ENCODE measurements around the gene SLC41A1.

The SLC41A1 gene

DNA sequence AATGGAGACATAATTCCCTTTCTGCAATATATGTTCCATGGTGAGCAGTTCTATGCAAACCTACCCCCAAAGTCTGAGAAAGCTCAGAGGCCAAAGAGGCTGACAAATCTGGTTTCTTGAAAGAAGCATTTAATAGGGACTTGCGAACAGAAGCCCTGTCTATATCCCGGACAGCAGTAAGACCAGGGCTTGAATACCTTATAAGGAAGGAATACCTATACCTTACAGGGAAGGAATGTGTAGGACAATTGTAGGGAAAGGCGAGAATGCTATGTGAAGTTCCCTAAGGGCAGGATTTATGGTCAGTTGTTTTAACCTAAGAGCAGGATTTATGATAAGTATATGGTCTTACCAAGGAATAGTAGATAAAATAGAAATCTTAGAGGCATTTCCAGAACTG, 5.0 kb upstream of the SLC41A1 start:
- no peak for DNase-seq

DNA sequence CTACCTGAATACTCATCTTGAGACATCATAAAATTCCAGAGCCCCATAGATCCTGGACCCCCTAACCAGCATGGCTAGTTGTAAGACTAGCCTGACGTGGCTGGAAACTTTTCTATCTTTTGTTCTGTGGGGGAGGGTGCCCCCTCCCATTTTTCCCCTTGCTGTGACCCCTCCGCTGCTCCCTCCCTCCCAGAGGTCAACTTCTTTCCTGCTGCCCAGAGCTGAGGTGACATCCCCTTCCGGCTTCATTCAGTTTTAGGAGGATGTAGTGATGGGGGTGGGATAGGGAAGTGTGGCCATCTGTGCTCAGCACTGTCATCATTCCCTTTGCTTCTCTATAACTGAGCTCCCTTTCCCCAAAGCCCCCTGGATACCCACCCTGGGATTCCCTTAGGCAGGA, 4.4 kb upstream of the SLC41A1 start:
- no peak for DNase-seq

DNA sequence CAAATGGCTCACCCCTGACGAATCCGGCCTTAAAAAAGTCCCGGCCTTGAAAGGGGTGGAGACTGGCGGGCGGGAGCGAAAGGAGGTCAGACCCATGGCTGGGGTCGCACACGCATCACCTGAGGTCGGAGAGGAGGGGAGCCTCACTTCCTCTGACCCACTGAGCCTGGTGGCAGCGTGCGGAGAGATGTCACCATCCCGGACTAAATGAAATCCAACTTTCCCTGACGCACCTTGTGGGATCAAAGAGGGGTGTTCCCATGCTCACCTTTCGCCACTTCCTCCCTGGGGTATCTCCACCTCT, 709 bp upstream of the SLC41A1 start:
- peak in 1 of 2 experiments; percentile 3 for DNase-seq

DNA sequence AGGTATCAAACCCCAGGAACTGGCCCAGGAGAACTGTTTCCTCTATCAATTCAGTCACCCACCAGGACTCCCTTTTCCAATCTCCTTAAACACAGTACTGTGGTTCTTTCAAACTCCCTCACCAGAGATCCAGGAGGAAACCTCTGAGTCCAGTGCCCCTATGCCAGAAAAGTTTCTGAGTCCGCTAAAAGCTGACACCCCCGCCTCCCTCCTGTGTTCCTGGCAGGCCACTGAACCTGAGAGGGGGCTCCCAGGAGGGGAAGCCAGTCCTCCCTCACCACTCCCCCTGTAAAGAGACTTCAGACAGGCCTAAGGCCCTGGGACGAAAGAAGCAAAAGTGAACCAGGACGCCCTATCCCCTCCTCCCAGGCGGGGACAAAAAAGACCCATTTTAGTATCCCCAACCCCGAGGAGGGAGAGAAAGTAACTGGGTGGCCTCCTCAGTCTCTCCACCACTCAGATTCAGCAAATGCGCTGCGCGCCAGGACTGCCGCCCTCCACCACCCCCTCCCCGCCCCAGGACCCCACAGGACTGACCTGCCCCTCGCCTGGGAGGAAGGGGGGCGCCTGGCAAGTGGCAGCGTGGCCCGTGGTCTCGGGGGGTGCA, 624 bp downstream of the SLC41A1 start:
- DNase-seq = peak in 1 of 2 experiments; percentile 14

DNA sequence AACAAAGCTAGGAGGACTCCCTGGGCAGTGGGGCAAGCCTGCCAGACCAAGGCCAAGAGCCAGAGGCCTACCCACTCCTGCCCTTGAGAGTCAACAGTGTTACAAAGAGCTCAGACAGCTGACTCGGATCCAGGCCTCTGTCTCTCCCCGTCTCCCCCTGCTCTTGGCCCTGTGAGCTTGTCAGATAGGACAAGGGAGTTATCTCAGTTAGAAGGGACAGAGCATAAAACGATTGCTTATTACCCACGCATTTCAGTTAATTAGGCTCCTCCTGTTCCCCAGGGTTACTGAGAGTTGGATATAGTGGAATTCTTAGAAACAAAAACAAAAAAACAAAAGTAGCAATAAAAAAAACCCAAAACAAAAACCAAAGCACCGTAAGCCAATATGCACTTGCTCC, 1.3 kb downstream of the SLC41A1 start:
- peak in 1 of 2 experiments; percentile 10 for DNase-seq

DNA sequence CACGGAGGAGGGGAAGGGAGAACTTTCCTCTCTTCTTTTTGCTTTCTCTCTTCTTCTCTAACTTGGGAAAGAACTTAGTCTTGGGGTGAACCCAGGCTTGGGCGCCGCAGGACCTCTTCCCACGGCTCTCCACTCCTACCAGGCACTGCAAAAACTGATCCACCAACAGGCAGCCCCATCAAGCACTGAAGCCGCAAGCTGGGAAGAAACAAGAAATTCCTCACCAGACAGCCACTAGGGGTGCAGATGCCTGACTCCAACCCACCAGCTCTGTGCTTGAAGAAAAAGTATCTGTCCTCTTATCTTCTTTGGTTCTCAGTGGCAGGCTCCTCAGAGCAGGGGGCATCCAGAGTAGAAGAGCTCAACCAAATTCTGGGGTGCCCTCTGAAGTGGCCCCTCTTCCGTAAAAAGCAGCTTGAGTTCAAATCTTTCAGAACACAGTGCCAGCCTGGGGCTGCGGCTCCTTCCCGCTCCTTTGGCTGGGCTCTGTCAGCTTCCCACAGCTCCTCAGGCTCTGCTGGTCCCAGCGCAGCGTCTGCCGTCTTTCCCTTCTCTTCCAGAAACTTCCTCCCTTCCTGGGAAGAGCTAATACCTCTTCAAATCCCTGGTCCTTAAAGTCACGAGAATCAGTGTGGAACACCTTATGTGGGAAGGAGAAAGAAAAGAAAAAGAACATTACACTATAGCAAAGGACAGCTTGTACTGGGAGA, 2.4 kb downstream of the SLC41A1 start:
- DNase-seq = no peak

DNA sequence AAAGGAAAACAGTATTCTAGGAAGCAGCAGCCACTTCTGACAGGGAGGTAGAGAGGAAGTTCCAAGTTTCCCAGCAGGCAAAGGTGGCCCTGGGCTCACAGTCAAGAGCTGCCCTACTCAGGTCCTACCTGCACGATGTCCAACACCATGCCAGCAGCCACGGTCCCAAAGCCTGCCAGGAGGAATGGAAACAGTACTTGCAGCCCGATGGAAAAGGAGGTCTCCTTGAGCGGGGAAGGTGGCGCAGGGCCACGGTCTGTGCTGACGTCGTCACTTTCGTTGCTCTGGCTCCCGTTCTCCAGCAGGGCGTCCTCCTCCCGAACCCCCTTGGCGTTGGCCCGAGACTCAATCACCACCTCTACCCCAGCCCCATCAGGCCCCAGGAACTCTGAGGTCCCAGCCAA, 3.1 kb downstream of the SLC41A1 start:
- no peak for DNase-seq

DNA sequence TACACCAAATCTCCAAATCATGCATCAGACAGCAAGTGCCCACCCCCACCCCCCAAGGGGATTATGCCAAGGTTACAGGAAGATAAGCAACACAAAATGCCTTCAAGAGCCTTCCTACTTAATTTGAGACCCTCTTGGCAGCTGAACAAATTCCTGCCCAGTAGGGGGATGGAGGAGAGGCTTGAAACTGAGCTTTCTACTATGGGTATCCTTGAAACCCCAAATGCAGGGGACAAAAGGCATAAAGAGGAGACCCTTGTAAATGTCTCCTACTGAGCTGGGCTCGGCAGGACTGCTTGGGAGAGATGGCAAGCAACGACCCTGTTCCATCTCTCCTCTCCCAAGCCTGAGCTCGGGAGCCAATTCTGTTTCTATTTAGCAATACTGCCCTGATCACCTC, 3.5 kb downstream of the SLC41A1 start:
- no peak for DNase-seq

DNA sequence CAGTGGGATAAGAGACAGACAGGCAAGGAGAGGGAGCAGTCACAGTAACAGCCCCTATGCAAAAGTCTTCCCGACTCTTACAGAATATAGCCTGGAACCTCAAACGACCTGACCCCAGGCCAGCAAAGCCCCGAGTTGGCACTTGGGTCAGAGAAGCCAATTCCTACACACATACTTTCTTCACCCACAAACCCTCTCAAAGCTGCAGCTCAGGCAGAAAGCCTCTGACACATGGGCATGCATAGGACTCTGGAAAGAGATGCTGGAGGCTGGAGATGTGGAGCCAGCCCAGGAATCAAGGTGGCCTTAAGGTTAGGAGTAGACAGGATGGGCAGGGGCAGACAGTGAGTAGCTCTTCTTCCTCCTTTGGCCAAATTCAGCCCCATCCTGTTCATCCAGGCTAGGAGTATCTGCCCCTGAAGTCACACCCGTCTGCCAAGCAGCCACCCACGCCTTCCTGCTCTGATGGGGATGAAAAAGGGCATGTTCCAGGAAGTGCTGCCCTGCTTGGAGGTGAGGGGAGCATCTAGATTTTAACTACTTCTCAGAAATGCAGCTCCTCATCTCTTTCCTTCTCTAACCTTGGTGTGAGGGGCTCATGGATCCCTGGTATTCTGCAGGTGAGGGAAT, 7.8 kb downstream of the SLC41A1 start:
- DNase-seq = no peak

DNA sequence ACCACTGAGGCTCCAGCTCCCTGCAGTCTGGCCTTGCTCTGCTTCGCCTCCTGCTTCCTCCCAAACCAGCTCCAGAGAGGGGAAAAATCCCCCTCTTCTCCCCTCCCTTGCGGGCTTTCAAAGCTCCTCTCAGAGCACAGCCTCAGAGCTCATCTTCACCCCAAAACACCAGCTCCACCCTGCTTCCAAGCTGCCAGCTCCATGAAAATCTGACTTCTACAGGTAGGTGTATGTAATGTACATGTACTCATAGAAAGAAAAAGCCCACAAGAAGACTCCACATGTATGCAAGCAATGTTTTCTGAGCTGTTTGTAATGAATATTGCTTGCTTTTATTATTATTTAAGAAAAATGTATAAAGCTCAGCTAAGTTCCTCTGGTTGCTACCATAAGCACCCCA, 8.4 kb downstream of the SLC41A1 start:
- DNase-seq = no peak

DNA sequence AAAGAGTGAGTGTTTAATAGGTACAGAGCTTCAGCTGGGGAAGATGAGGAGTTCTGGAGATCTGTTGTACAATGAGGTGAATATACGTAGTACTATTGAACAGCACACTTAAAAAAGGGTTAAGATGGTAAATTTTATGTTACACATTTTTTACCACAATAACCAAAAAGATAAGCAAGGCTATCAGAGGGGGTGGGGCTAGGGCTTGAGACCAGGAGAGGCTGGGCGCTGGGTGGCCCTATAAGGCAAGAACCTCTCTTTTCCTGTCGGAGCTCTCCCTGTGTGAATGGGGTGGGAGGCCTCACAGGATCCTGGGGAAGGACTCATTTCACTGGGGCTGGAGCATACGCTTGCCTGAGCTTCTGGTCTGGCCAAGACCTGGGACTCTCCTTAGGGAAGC, 9.0 kb downstream of the SLC41A1 start:
- no peak for DNase-seq

DNA sequence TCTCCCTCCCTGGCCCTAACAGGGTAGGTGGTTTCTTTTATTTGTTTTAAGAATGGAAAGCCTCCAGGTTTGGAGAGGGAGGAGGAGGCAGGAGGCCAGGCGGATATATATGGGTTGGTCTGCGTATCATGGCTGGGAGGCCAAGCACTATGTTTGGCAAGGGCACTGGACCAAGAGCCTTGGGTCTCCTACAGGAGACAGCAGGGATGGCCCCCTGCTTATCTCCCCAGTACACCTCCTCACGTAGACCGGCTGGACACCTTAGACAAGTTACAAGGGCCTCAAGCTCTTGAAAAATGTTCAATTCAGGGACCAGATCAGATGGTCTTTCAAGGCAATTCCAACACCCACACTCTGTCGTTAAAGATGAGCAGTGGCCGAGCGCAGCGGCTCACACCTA, 10.9 kb downstream of the SLC41A1 start:
- no peak for DNase-seq

DNA sequence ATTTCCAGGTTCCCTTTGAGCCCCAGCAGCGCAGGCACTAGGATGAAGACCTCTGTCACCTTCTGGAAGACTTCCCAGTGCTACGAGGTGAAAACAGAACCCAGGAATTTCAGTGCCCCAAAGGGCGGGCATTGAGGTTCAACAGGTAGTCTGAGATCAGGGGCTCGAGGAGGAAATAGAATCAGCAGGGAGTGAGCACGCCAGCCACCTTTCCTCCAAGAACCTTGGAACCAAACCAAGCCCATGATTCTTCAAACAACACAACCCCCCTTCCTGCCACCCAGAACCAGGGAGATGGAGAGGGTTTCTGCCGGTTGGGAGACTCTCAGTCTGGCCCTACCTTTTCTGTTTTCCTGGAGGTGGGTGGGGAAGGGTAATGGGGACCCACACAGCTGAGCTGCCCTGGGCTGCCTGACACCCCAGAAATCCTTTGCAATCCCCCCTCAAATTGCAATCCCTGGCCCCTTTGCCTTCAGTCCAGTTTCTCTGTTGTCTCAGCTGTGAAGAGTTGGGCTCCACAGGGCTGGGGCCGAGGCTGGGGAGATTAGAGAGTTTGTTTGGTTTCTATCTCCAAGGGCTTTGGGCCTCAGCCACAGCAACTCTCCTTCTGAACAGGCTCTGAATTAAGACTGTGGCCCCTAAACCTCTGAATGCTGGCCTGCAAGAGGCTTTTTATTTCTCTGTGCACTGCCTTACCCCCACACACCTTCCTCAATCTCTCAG, 11.9 kb downstream of the SLC41A1 start:
- no peak for DNase-seq

DNA sequence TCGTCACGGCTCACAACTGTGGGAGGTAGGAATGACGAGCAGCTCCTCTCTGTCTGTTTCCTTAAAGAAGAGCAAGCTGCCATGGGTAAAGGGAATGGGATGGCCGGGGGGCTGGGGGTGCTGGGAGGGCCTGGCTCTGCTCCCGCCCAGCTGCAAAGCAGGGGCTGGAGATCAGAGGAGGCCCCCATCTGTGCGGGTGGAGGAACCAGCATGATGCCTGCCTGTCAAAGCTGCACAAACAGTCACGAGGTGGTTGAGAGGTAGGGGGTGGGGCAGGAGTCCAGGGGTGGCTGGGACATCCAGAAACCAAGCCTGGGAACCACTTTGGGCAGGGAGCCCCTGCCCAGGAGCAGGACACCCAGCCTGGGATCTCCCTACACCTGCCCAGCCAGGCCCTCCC, 12.6 kb downstream of the SLC41A1 start:
- DNase-seq = no peak

DNA sequence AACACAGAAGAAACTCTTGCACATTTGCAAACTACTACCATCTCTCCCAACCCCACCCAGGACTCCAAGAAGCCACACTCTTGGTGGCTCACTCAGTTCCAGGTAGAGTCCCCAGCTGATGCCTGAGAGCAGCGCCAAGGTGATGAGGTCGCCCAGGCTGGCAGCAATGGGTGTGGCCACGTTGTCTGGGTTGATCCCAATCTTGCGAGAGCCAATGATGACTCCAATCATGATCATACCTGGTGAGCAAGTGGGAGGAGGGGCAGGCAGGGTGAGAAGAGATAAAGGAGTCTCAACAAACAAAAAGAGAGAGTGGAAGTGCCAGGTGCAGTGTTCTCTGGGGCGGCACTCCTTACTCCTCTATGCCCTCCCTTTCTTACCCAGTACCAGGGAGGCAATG, 14.4 kb downstream of the SLC41A1 start:
- no peak for DNase-seq

DNA sequence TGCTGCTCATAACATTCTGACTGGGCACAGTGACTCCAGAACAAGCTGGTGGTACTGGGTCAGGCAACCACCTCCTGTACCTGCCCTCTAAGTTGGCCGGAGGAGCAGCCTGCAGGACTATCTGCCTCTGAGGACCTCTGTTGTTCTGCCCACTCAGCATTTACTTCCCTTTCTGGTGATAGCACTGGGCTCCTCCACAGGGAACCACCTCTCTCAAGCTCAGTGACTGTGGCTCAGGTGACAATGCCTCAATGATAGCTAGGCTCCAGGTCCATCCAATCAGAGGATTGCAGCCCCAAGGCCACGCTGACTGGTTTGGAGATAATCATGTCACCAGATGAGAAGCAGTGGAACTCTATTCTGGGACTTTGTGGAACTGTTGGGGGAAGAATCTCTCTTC, 15.8 kb downstream of the SLC41A1 start:
- no peak for DNase-seq

DNA sequence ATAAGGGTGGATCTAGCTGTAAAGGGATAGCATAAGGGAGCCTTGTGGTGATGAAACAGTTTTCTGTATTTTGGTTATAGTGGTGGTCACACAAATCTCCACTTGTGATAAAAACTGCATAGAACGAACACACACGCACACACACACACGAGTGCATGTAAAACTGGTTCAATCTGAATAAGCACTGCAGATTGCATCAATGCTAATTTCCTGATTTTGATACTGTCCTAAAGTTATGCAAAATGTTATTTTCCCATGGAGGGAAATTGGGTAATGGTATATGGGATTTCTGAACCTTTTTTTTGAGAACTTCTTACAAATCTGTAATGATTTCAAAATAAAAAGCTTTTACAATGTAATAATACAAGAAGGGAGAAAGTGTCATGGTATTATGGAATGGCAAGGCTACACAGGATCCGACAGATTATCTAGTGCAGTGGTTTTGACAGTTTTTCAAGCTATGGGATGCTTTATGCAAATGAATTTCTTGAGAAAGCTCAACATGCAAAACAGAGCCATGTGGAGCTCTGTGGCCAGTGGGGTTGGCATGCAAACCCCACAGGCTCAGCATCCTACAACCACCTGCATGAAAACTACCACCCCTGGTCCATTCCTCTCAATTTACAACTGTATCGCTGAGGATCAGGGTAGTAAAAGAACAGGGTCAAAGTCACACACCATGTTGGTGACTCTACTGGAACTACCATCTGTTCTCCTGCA, 18.8 kb downstream of the SLC41A1 start:
- no peak for DNase-seq

DNA sequence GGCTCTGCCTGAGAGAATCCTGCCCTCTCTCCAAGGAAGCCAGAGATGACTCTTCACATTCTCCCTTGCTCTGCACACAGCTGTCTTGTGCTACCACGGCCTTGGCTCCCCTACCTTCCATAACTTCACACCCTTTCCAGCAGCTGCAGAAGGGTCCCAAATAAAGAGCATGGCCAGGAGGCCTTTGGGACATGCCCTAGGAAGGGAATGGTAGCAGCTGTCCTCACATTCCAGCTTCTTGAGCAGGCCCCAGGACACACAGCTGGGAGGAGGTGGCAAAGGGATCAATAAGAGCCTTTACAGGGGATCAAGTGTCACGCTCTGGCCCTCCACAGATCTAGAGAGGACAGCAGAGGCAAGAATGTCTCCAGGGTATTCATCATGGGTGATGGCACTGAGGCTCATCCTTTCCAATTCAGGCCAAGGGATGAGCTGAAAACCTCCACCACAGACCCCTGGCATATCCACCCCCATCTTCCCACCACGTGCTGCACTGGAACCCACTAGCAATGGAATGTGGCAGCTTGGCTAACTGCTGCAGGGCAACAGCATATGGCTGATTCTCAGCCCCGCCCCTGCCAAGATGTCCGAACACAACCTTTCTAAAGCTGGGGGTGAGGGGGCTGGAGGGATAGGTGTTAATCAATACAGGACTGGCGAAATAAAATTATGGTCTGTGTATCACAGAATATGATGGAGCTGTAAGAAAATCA, 19.9 kb downstream of the SLC41A1 start:
- no peak for DNase-seq

DNA sequence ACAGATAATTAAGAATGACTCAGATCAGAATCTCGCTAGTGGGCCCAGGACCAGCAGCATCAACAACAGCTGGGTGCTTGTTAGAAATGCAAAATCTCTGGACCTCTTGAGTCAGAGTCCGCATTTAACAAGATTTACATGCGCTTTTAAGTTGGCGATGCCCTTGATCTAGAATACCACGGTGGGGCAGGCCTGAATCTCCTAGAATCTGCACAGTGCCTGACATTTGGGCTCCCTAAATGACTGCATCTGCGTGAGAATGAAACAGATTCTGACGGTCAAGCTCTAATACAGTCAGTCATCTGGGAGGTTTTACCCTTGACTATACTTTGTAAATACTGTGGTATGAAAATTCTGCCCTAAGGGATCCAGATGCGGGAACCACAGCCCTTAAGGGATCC, 20.5 kb downstream of the SLC41A1 start:
- DNase-seq = no peak

DNA sequence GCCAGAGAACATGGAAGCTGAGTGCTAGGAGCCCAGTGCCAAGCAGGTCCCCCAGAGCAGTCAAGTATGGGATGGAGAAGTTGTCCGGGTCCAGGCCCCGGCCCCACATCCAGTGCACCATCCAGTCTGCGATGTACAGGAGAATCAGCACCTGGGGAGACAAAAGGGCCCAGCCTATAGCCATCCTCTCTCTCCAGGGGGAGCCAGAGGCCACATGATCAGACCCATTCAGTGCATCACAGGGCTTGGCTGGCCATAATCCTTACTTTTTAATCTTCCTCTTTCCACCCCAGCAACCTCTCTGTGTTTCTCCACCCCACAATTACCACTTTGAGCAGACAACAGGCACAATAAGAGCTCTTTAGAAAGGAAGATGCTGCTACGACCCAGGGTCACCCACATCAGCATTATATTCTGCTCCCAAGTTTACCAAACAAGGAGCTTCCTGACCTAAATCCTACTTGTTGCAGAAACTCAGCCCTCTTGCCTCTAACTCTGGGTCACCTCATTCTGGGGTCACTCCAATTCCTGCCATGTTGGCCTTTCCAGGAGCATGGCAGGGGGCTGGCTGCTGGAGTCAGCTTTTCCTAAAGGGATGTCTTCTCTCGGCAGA, 21.3 kb downstream of the SLC41A1 start:
- peak; percentile 45 to 46 for DNase-seq

DNA sequence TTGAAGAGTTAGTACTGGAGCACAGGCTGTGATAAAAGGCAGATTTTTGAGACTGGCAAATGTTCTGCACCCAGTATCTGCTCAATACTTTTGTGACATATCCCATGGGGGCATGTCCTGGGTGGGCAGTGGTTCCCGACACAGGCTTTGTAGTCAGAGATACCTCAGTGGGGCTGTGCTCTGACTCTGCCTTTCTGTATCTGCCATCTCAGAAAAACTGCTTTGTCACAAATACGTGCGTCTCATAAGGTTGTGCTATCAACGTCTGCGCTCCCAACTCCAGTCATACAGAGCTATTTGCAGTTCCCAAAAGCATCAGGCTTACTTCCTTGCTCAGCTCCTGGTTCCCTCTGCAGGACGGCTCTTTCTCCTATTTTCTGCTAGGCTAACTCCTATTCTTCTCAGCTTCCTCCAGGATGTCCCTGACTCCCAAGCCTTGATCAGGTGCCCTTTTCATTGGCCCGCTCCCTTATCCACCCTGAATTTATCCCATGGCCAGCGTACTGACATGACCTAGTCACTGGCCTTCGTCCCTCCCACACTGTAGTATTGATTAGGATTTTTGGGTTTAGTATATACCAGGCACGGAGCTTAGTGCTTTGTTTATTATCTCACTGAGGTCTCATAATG, 25.6 kb downstream of the SLC41A1 start:
- DNase-seq = no peak

DNA sequence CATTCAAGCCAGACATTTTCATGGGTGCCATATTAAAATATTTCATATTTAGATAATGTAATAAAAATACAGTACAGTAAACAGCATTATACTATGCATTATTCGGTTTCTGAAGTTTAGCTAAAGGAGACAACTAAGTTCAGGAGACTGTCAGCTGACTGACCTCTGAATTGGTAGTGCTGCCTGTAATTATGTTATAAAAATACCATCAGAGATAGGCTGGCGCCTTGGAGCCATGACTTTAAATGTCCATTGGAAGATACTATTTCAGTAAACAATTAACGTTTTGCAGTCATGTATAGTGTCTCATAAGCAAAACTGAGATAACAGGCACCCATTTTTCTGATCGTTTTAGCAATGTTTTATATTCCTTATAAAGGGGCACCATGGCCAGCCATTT, 26.4 kb downstream of the SLC41A1 start:
- no peak for DNase-seq

Data from SHP77 (cell line).